ENCODE results near the gene VIM. TPM values are rescaled to one million over a fixed set of nuclear protein-coding genes. Genes with fewer than 3 reads are reported as not detected.

VIM gene
- total and polyA plus RNA-seq, 2 of the 4 experiments (the other 2 are of a cell fraction): 4,502 to 6,735 TPM

DNA sequence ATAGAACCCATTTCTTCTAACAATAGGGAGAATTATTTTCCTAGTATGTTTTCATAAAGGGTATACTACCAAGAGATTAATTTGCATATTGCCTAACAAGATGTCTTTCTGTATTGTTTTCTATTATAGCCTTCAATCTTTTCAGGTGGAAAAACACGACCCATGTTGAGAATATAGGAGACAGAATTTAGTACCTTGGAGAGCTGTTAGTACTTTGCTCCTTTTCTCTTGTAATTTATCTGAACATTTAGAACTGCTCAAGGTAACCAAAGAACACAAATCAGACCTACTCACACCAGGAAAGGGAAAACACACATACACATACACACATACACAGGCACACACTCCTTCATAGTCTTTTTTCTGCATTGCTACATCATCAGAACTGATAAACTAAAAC lies 18.7 kb upstream of the VIM start:
- Histone ChIP-seq H3K18ac (ENCODE audit: low read depth, low read length) (peak overlapping the region; percentile 88; the same call in 1 of the 2 replicates), H3K4me3 (ENCODE audit: insufficient read depth, low read depth, low read length) (no peak overlapping the region), H3K4me2 (ENCODE audit: low read depth, low read length) (peak overlapping the region; percentile 72; the same call in 1 of the 2 replicates), H2BK5ac (ENCODE audit: low read depth, low read length, poor library complexity, severe bottlenecking) (peak overlapping the region; percentile 91), H2AFZ (replicated peaks; ENCODE audit: low read length, poor library complexity) (no peak overlapping the region), H3K9ac (ENCODE audit: low read depth, low read length) (peak overlapping the region; percentile 12; the same call in 1 of the 2 replicates), H2BK20ac (ENCODE audit: low read depth, low read length) (peak overlapping the region; percentile 97), H4K5ac (ENCODE audit: low read depth, low read length) (peak overlapping the region; percentile 64; the same call in 1 of the 2 replicates), H3K4me1 (ENCODE audit: control insufficient read depth, insufficient read depth, low read length) (peaks cover 14% of the 10 kb centered on the region), H2AK9ac (replicated peaks; ENCODE audit: low read depth, low read length, poor library complexity) (no peak overlapping the region), H4K8ac (ENCODE audit: low read depth in 2 of 2, low read length in 2 of 2) (peak overlapping the region; percentile 52 to 94), H2AK5ac (ENCODE audit: low read depth, low read length) (peak overlapping the region; percentile 18; the same call in 1 of the 2 replicates), H3K27me3 (ENCODE audit: control insufficient read depth, insufficient read depth, low read length) (no peaks in the 10 kb centered on the region), H4K20me1 (ENCODE audit: insufficient read depth, low read length) (no peaks in the 10 kb centered on the region), H3K23ac (ENCODE audit: low read depth, low read length) (peak overlapping the region; percentile 95), H3K4ac (ENCODE audit: low read depth, low read length) (peak overlapping the region; percentile 94; the same call in 1 of the 2 replicates), H3K27ac (ENCODE audit: insufficient read depth, low read length) (peak overlapping the region; percentile 33; the same call in 1 of the 2 replicates), H4K91ac (ENCODE audit: insufficient read depth, low read depth, low read length) (peak overlapping the region; percentile 87), H3K36me3 (ENCODE audit: control insufficient read depth, insufficient read depth, low read length) (no peaks in the 10 kb centered on the region), H2BK120ac (ENCODE audit: low read depth, low read length) (peak overlapping the region; percentile 98), H3K14ac (replicated peaks; ENCODE audit: low read depth, low read length) (peak overlapping the region; percentile 97; the same call in 1 of the 2 replicates), H3K79me1 (ENCODE audit: low read depth in 1 of 2, low read length in 2 of 2) (peaks cover 6 to 32% of the 10 kb centered on the region in 2 experiments), H3K56ac (ENCODE audit: extremely low read depth, insufficient read depth, low read length) (peak overlapping the region; percentile 56), H3K9me3 (ENCODE audit: control insufficient read depth, insufficient read depth, low read length) (no peaks in the 10 kb centered on the region), H2BK15ac (ENCODE audit: low read depth, low read length) (peak overlapping the region; percentile 92), H3K9me1 (ENCODE audit: insufficient read depth, low read length) (peaks cover 12% of the 10 kb centered on the region)
- DNase-seq (no peak), ATAC-seq (ENCODE audit: low read depth) (no peak)
- TF ChIP-seq MXI1 (IDR thresholded peaks at IDR 0.05; ENCODE audit: borderline replicate concordance, low read depth, low read length) (no peak), CEBPB (IDR thresholded peaks at IDR 0.05; ENCODE audit: low read depth, low read length) (no peak), MAFK (IDR thresholded peaks at IDR 0.05; ENCODE audit: low read depth, low read length) (no peak), USF2 (IDR thresholded peaks at IDR 0.05; ENCODE audit: low read depth, low read length) (no peak), RFX5 (IDR thresholded peaks at IDR 0.05; ENCODE audit: low read depth, low read length) (no peak), ELK1 (IDR thresholded peaks at IDR 0.05; ENCODE audit: borderline replicate concordance, low read depth, low read length) (no peak), CTCF (conservative IDR thresholded peaks at IDR 0.05; ENCODE audit: low read depth, low read length) (no peak), SMC3 (IDR thresholded peaks at IDR 0.05; ENCODE audit: low read depth, low read length) (no peak), RAD21 (IDR thresholded peaks at IDR 0.05; ENCODE audit: low read length) (no peak), POLR2A (IDR thresholded peaks at IDR 0.05; ENCODE audit: low read depth, low read length) (no peak), FOS (IDR thresholded peaks at IDR 0.05; ENCODE audit: low read depth, low read length) (no peak), CHD1 (IDR thresholded peaks at IDR 0.05; ENCODE audit: low read depth, low read length) (no peak), RCOR1 (IDR thresholded peaks at IDR 0.05; ENCODE audit: insufficient replicate concordance, low read length) (no peak), MAZ (IDR thresholded peaks at IDR 0.05; ENCODE audit: borderline replicate concordance, low read depth, low read length) (no peak), BHLHE40 (IDR thresholded peaks at IDR 0.05; ENCODE audit: low read depth, low read length) (no peak), NFE2L2 (IDR thresholded peaks at IDR 0.05; ENCODE audit: low read depth, low read length) (no peak)
- dilution Hi-C loops (cut with HindIII; ENCODE audit: low sequenced_read_pairs, unreplicated experiment) (no loop called here), intact Hi-C loops (cut with micrococcal nuclease) (no loop called here), in situ Hi-C loops (cut with MboI; ENCODE audit: low sequenced_read_pairs) (no loop called here)
- no CpG with 5 or more reads among the region's 1 CpG for WGBS, 2 experiments (ENCODE audit: extremely low coverage in 2 of 2, insufficient read length in 1 of 2)
- ChIA-PET CTCF (no interaction called here), POLR2A (ENCODE audit: unreplicated experiment) (interaction anchor here (0.5 kb wide), 1 partner anchor 212 kb away, joined by 3 read pairs; no protein-coding TSS in a partner anchor)
- no TSS peak for BruUV-seq (replicated peaks)

All from IMR-90 (cell line).